Measurements from ENCODE around the gene TECTB.

Gene TECTB

DNA sequence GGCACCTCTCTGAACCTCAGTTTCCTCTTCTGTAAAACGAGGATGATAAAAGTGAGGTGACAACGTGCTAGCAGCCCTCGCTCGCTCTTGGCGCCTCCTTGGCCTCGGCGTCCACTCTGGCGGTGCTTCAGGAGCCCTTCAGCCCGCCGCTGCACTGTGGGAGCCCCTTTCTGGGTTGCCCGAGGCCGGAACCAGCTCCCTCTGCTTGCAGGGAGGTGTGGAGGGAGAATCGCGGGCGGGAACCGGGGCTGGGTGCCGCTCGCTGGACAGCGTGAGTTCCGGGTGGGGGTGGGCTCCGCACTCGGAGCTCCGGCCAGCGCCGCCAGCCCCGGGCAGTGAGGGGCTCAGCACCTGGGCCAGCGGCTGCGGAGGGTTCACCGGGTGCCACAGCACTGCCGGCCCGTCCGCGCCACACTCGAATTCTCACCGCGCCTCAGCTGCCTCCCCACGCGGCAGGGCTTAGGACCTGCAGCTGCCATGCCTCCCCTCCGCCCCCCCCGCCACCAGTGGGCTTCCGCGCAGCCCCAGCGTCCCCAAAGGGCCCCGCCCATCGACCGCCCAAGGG, 66.4 kb downstream of the TECTB start:
- no peak for DNase-seq

DNA sequence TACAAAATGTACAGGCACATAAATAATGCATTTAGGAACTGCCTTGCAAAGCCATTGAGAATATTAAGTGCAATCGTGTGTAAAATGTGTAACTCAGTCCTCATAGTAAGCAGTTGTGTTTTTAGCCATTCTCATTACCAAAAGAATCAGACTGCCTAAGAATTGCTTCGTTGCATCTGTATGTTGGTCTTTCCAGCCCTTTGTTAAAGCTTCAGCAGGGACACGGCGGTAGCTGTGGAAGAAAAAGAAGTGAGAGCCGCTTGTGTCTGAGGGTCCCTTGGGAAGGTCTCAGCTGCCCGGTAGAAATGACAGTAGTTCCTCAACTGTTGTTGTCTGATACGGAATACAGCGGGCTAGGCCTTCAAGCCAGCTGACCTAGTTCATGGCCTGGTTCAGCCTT, 67.9 kb downstream of the TECTB start:
- no peak for DNase-seq

DNA sequence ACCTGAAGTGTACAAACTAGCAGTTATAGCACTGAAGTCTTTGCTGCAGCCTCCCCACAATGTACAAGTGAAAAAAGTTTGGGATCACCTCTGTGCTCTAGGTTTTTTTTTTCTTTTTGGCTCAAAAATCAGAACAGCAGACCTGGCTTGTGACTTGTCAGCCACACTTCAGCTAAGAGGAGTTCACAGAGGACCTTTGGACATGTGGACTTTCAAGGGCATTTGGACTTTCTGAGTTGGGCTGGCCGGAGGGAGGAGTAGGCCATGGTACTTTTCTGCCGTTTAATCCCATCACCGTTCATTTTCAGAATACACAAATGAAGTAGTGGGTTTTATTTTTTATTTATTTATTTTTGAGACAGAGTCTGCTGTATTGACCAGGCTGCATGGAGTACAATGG, 68.8 kb downstream of the TECTB start:
- DNase-seq, result no peak

DNA sequence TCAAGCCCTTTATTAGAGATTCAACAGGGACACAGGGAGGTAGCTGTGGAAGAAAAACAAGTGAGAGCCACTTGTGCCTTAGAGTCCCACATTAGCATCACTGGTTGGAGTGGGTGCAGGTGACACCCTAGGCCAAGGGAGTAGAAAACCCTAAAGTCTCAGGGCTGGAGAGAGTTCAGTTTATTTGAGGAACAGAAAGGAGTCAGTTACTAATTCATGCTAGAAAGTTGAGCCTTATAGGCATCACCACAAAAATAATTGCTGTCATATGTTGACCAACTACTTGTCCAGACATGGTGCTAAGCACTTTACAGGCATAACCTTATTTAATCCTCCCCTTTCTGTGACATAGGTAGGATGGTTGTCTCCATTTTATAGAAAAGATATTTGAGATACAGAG, 69.8 kb downstream of the TECTB start:
- no peak for DNase-seq

Data from NCI-H2171 (cell line).